Measurements from ENCODE around the gene ARHGAP8.

- TF ChIP-seq POLR2A (IDR thresholded peaks at IDR 0.05) (no peak), POLR2AphosphoS5 (IDR thresholded peaks at IDR 0.05) (no peak)
- TF ChIP-seq, protein P1, sequence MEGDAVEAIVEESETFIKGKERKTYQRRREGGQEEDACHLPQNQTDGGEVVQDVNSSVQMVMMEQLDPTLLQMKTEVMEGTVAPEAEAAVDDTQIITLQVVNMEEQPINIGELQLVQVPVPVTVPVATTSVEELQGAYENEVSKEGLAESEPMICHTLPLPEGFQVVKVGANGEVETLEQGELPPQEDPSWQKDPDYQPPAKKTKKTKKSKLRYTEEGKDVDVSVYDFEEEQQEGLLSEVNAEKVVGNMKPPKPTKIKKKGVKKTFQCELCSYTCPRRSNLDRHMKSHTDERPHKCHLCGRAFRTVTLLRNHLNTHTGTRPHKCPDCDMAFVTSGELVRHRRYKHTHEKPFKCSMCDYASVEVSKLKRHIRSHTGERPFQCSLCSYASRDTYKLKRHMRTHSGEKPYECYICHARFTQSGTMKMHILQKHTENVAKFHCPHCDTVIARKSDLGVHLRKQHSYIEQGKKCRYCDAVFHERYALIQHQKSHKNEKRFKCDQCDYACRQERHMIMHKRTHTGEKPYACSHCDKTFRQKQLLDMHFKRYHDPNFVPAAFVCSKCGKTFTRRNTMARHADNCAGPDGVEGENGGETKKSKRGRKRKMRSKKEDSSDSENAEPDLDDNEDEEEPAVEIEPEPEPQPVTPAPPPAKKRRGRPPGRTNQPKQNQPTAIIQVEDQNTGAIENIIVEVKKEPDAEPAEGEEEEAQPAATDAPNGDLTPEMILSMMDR (IDR thresholded peaks at IDR 0.05), result no peak
Observed at GRCh38 chr22:44802956-44803355, 50.6 kb downstream of the ARHGAP8 start.

Measured in prostate gland (tissue), 2 donors.